Fibroblast of skin of right biceps (primary cell): Measurements from ENCODE around the gene WDFY1.

Source experiments
- DNase-seq: peaks from one replicate; pipeline ENCODE4 v3.0.0-alpha.2; 2013

Gene WDFY1

DNA sequence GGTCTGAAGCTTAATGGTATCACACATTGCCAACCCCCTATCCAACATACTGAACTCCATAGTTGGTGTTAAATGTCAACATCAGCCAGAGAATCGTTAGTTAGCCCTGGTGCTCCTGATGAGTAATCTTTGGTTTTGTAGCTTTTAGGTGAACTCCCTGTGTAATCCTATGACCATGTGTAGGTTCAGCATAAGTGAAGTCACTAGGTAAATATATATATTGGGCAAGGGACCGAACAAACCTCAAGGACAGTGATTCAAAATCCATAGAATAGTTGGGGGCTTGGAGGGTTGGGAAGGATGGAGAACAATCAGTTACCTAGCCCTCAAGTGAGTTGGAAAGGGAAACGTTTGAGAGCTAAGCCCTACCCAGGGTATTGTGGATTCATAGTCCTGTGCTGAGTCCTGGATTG lies 91.7 kb downstream of the WDFY1 start:
- peak; percentile 31 for DNase-seq

GRCh38 chr2:223852281-223852795 lies 92.8 kb downstream of the WDFY1 start:
- DNase-seq, result no peak

GRCh38 chr2:223847410-223847809 lies 97.7 kb downstream of the WDFY1 start:
- no peak for DNase-seq

DNA sequence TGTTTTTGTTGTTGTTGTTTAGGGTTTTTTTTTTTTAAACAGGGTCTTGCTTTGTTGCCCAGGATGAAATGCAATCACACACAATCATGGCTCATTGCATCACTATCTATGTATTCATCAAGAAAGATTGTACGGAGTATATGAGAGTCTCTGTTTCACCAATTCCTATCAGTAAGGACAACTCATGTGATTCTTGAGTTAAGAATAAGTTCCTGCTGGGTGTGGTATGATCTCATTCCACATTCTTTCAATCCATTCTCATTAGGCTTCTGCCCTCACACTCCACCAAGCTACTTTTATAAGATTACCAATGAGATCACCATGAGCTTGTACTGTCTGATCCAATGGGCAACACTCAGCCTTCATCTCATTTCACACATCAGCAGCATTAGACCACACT lies 98.6 kb downstream of the WDFY1 start:
- peak; percentile 86 for DNase-seq

DNA sequence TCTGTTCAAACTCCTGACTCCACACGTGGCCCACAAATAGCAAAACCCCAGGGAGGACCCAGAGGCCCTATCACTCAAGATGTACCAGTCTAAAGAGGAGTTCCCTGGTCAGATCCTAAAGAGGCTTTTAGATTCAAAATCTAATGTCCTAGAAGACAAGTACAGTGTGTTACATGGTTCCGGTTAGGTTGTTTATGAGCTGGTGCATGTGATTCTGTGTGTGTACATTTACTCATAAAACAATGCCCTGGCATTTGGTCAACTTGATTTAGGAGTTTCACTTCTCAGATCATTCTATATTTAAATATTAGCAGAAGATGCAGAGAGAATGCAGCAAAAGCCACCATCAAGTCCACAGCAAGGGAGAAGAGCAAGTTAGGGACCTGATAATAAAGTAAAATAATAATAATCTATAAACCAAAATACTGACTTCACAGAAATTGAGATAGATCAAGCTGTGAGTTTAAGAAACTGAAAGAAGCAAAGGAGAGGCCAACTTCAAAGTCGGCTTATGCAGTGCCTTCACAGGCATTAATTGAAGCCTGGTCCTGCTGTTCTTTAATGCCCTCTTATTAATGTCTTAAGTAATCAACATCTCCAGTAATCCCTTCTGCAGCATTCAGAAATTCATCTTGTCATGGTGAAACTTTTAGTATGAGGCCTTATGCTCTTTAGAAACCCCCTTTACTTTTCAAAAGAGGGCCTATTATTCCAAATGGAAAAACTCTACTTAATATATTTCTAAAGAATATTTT lies 103.5 kb downstream of the WDFY1 start:
- no peak for DNase-seq

DNA sequence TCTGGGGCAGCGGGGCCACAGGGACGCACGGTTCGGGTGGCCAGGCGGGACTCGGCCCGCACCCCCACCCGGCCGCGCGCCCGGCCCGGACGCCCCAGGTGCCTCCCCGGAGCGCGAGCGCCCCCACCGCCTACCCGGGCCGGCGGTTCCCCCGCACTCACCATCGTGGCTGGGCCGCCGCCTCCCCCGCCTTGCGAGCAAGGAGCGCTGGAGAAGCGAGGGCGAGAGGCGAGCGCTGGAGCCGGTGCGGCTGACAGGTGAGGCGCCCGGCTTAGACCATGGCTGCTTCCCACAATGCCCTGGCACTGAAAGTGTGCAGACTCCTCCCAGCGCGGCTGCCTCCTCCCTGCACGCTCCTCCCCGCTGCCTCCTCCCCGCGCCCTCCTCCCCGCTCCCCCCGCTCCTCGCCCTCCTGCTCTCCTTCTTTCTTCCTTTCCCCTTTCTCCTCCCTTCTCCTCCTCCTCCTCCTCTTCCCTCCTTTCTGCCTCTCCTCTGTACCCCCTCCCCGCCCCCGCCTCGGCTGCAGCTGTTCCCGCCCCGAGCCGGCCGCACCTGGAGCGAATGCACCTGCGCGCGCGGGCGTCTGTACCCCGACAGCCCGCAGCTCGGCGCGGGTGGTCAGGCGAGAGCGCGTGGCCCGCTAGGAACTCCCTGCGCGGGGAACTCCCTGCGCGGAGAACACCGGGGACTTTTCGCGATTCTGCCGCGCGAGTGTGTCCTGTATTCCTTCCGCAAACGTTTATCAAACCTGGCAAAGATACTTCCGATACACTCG lies 107.7 kb downstream of the WDFY1 start, which contains the start of gene AP1S3:
AP1S3 (minus strand) TSS at position 296 of the 775 bp plus-strand sequence; CDS start at position 164, 132 bp downstream.
- DNase-seq, result peak; percentile 44

DNA sequence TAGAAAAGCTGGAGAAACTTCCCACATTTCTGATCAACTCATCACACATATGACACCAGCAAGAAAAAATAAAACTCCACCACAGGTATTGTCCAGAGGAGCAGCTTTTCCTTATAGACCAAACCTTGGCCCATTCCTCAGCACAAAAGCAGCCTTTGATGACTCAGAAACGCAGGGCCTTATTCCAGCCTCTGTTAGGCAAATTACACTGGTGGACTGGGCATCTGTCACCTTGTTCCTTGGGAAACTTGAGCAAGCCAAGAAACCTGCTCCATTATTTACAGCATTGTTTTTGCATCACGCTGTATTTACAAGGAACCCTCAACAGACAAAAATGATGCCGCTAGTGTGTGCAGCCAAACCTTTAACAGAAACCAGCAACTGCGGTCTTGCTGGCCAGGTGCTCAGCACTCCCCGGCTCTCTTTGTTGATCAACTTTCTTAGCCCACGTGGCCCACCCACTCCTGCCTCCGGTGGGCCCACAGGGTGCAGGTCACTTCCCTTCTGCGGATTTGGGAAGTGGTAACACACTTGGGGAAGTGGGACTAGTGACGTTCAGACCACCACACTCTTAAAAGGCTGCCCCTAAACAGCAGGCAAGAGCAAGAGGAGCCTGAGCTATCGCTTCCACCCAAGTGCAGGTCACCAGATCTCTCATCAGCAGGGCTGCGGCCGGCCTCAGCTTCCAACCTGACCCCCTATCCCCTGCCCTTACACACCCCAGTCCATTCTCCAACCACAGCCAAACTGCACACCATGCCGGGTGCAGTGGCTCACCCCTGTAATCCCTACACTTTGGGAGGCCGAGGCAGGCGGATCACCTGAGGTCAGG lies 109.2 kb downstream of the WDFY1 start:
- no peak for DNase-seq

- no peak for DNase-seq
Measured at GRCh38 chr2:223834431-223834830, 110.7 kb downstream of the WDFY1 start.

- no peak for DNase-seq
Measured at GRCh38 chr2:223832241-223832903, 112.8 kb downstream of the WDFY1 start.

DNA sequence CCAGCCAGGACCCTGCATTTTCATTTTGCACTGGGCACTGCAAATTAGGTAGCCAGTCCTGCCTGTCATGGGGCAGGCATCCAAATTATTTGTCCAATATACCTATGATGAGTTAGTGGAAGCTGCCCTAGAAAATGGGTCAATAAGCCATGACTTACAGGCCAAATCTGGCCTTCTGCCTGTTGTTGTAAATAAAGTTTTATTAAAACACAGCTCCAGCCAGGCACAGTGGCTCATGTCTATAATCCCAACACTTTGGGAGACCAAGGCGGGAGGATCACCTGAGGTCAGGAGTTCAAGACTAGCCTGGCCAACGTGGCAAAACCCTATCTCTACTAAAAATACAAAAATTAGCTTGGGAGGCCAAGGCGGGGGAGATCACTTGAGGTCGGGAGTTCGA lies 116.0 kb downstream of the WDFY1 start:
- no peak for DNase-seq

GRCh38 chr2:223828314-223828713 lies 116.8 kb downstream of the WDFY1 start:
- no peak for DNase-seq

- DNase-seq, result no peak
Measured at GRCh38 chr2:223826995-223827394, 118.1 kb downstream of the WDFY1 start.
